Liver (tissue), 9 donors: ENCODE results near the gene ZNF592. TPM values are rescaled to one million over a fixed set of nuclear protein-coding genes. Genes with fewer than 3 reads are reported as not detected.
A peak's percentile ranks its signal among the peaks of the same experiment; 100 is the strongest.

Experiments used
- DNase-seq: peaks from one replicate; pipeline ENCODE4 v3.0.0-alpha.2; 2017; ENCODE audit warnings: low spot score
- H3K27ac ChIP-seq, 2 donors: one replicate each; pipeline ENCODE4 v1.7.0; 2013; ENCODE audit warnings: inconsistent platforms in 2 of 2, low read length in 2 of 2, control low read depth in 1 of 2, low read depth in 1 of 2, mild to moderate bottlenecking in 1 of 2
- H3K27me3 ChIP-seq, 4 donors: one replicate each; pipeline versions ENCODE4 v1.6.1 to v1.7.0; 2013; ENCODE audit warnings: low read length in 3 of 4, inconsistent platforms in 1 of 4, mild to moderate bottlenecking in 1 of 4, moderate library complexity in 1 of 4; ENCODE audit not compliant: control insufficient read depth in 4 of 4, insufficient read depth in 4 of 4
- H3K36me3 ChIP-seq, 4 donors: one replicate each; pipeline versions ENCODE4 v1.6.1 to v1.7.0; 2013; ENCODE audit warnings: low read length in 3 of 4, mild to moderate bottlenecking in 3 of 4, low read depth in 1 of 4, moderate library complexity in 1 of 4; ENCODE audit not compliant: control insufficient read depth in 4 of 4, insufficient read depth in 3 of 4
- H3K4me1 ChIP-seq, 4 donors: one replicate each; pipeline versions ENCODE4 v1.6.1 to v1.7.0; 2013; ENCODE audit warnings: low read length in 3 of 4, mild to moderate bottlenecking in 3 of 4, moderate library complexity in 1 of 4; ENCODE audit not compliant: control insufficient read depth in 4 of 4, insufficient read depth in 4 of 4
- H3K4me3 ChIP-seq, 3 donors: one replicate each; pipeline versions ENCODE4 v1.6.1 to v1.7.0; 2013; ENCODE audit warnings: low read length in 3 of 3, control low read depth in 1 of 3, low read depth in 1 of 3, mild to moderate bottlenecking in 1 of 3
- H3K9ac ChIP-seq, 2 donors: one replicate each; pipeline ENCODE4 v1.7.0; 2013; ENCODE audit warnings: low read length in 2 of 2, mild to moderate bottlenecking in 2 of 2, moderate library complexity in 2 of 2, control low read depth in 1 of 2, low read depth in 1 of 2
- H3K9me3 ChIP-seq, 4 donors: one replicate each; pipeline versions ENCODE4 v1.6.1 to v1.7.0; 2013; ENCODE audit warnings: low read length in 3 of 4; ENCODE audit not compliant: control insufficient read depth in 4 of 4
- CTCF ChIP-seq: fragments of 150-350 bp; IDR thresholded peaks from 2 replicates; pipeline ENCODE4 v1.5.1; 2017; ENCODE audit warnings: improper control_type of control experiment, low read depth, low read length; ENCODE audit not compliant: missing input control
- FOXA2 ChIP-seq: IDR thresholded peaks from 2 replicates; pipeline ENCODE4 v1.6.1; 2016; ENCODE audit warnings: antibody characterized with exemption
- HNF4A ChIP-seq, 2 donors: conservative IDR thresholded peaks; 2 replicates each; pipeline ENCODE4 v1.6.1; 2016; ENCODE audit warnings: antibody characterized with exemption in 2 of 2, mild to moderate bottlenecking in 2 of 2
- JUND ChIP-seq, 2 donors: IDR thresholded peaks; 2 replicates each; pipeline ENCODE4 v1.6.1; 2016; ENCODE audit warnings: antibody characterized with exemption in 2 of 2
- NR2F2 ChIP-seq: IDR thresholded peaks from 2 replicates; pipeline ENCODE4 v1.6.1; 2016; ENCODE audit warnings: antibody characterized with exemption
- RAD21 ChIP-seq, 2 donors: IDR thresholded peaks; 2 replicates each; pipeline ENCODE4 v1.6.1; 2016; ENCODE audit warnings: antibody characterized with exemption in 2 of 2, mild to moderate bottlenecking in 2 of 2
- TAF1 ChIP-seq: conservative IDR thresholded peaks from 2 replicates; pipeline ENCODE4 v1.6.1; 2016; ENCODE audit warnings: antibody characterized with exemption, mild to moderate bottlenecking
- YY1 ChIP-seq: IDR thresholded peaks from 2 replicates; pipeline ENCODE4 v1.6.1; 2016; ENCODE audit warnings: antibody characterized with exemption, mild to moderate bottlenecking
- WGBS: extraction: QIAGEN DNeasy Blood & Tissue Kit; methylation state at CpG from one replicate; pipeline ENCODE4 v1.1.7; 2013; 5-methylcytosine and 5-hydroxymethylcytosine counted together
- polyA plus RNA-seq, 2 donors: library from polyadenylated mRNA; stranded (reverse) in 1 of 2; unstranded in 1 of 2; fragments of 200-250 nt in 1 of 2; fragments of >200 nt in 1 of 2; fragmentation: Nextera tagmentation in 1 of 2; extraction: Ambion mirVana in 1 of 2; gene quantifications; one replicate each; pipeline versions ENCODE4 v1.2.1 to v1.2.3, GENCODE V29; 2013 to 2015
- total RNA-seq, 2 donors: library from RNA; depleted of rRNA; stranded (reverse); fragments of >200 nt; gene quantifications; one replicate each; pipeline ENCODE4 v1.2.3, GENCODE V29; 2014
- TF ChIP-seq, protein P1 (sequence below): IDR thresholded peaks from 2 replicates; pipeline ENCODE4 v1.6.1; 2016; ENCODE audit warnings: antibody characterized with exemption
- TF ChIP-seq, protein P2 (sequence below): IDR thresholded peaks from 2 replicates; pipeline ENCODE4 v1.6.1; 2016; ENCODE audit warnings: antibody characterized with exemption, mild to moderate bottlenecking
- TF ChIP-seq, protein P3 (sequence below): IDR thresholded peaks from 2 replicates; pipeline ENCODE4 v1.6.1; 2016; ENCODE audit warnings: antibody characterized with exemption
- donor health status: healthy.
- donor health status: healthy.
- donor health status: healthy.
- donor health status: healthy.
- donor health status: healthy.

Gene ZNF592
- total and polyA plus RNA-seq, 4 donors = 4.4 to 10.6 (median 7.5) TPM

DNA sequence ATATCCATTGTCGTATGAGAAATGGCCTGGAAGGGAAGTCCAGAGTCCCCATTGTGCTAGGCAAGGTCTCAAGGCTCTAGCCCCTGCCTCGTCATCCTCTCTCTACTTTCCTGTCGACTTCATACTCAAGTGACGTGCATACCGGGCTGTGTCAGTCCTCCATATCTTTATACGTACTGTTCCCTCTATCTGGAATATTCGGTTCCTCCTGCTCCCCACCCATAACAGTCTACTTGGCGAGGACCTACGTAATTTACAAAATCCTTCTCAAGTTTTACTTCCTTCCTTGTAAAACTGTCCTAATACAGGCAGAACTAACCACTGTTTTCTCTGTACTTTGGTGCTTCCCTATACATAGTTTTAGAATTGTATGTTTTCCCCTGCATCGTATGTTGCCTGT, 66.5 kb downstream of the ZNF592 start:
- no peaks in the 10 kb centered on the region for H3K36me3 ChIP-seq
- peaks cover 11 to 20% (median 15%) of the 10 kb centered on the region in 4 donors for H3K4me1 ChIP-seq
- 89% methylated on average over 10 of the region's 10 CpGs for WGBS
- no peaks in the 10 kb centered on the region for H3K9me3 ChIP-seq
- TF ChIP-seq, protein P1, sequence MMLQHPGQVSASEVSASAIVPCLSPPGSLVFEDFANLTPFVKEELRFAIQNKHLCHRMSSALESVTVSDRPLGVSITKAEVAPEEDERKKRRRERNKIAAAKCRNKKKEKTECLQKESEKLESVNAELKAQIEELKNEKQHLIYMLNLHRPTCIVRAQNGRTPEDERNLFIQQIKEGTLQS = no peak
- no peak for TF ChIP-seq JUND (IDR thresholded peaks at IDR 0.05)
- no peak for TF ChIP-seq FOXA2
- no peak for TF ChIP-seq RAD21 (IDR thresholded peaks at IDR 0.05)
- no peak for TF ChIP-seq NR2F2
- TF ChIP-seq YY1 = no peak
- no peak for TF ChIP-seq CTCF
- TF ChIP-seq, protein P2, sequence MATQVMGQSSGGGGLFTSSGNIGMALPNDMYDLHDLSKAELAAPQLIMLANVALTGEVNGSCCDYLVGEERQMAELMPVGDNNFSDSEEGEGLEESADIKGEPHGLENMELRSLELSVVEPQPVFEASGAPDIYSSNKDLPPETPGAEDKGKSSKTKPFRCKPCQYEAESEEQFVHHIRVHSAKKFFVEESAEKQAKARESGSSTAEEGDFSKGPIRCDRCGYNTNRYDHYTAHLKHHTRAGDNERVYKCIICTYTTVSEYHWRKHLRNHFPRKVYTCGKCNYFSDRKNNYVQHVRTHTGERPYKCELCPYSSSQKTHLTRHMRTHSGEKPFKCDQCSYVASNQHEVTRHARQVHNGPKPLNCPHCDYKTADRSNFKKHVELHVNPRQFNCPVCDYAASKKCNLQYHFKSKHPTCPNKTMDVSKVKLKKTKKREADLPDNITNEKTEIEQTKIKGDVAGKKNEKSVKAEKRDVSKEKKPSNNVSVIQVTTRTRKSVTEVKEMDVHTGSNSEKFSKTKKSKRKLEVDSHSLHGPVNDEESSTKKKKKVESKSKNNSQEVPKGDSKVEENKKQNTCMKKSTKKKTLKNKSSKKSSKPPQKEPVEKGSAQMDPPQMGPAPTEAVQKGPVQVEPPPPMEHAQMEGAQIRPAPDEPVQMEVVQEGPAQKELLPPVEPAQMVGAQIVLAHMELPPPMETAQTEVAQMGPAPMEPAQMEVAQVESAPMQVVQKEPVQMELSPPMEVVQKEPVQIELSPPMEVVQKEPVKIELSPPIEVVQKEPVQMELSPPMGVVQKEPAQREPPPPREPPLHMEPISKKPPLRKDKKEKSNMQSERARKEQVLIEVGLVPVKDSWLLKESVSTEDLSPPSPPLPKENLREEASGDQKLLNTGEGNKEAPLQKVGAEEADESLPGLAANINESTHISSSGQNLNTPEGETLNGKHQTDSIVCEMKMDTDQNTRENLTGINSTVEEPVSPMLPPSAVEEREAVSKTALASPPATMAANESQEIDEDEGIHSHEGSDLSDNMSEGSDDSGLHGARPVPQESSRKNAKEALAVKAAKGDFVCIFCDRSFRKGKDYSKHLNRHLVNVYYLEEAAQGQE = no peak
- TF ChIP-seq, protein P3, sequence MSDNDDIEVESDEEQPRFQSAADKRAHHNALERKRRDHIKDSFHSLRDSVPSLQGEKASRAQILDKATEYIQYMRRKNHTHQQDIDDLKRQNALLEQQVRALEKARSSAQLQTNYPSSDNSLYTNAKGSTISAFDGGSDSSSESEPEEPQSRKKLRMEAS = no peak
- no peak for TF ChIP-seq TAF1
- no peak for TF ChIP-seq HNF4A (conservative IDR thresholded peaks at IDR 0.05)
- H3K9ac ChIP-seq = no peak overlapping the region
- no peaks in the 10 kb centered on the region for H3K27me3 ChIP-seq
- no peak overlapping the region for H3K4me3 ChIP-seq
- DNase-seq = no peak
- no peak overlapping the region for H3K27ac ChIP-seq

DNA sequence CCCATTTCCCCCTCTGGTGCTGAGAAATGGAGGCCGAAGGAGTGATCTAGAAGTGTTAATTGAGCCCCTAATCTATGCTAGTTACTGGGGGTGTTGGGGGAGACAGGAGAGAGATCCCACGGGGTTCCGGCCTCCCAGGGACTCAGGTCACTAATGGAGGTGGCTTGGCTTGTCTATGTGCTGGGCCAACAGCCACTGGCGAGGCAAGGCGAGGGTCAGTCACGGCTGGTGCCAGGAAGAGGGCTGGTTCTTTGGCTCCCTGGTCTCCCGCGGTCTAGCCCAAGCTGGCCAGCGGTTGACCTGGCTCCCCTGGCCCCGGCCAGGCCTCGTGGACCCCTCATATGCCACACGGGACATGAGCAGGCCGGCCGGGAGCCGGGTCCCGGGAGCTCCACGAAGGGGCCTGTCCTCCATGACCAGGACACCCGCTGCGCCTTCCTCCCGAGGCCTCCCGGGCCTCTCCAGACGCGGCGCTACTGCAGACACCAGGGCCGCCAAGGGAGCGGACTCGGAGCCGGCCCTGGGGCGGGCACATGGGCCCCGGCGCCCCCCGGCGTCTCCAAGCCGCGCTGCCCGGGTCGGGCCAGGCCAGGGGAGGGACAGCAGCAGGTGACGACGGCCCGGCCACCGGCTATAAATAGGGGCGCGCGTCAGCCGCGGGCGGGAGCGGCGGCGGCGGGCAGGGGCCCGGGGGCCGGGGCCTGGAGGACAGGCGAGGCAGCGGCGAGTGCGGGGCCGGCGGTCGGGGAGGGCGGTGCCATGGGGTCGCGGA, 68.5 kb downstream of the ZNF592 start, which contains the start of gene ALPK3:
Gene ALPK3, plus strand, starts transcription at position 663 of the 772 bp plus-strand sequence. Its CDS starts 97 bp downstream, at position 760.
- WGBS = 17% methylated on average over 63 of the region's 63 CpGs
- H3K36me3 ChIP-seq = no peaks in the 10 kb centered on the region
- H3K27ac ChIP-seq = peak within 1 kb of the TSS; percentile 90 to 92
- TF ChIP-seq YY1 = peak; percentile 36
- no peak for TF ChIP-seq NR2F2
- TF ChIP-seq HNF4A (conservative IDR thresholded peaks at IDR 0.05) = no peak
- TF ChIP-seq RAD21 (IDR thresholded peaks at IDR 0.05) = peak; percentile 7 to 12
- no peaks in the 10 kb centered on the region for H3K9me3 ChIP-seq
- H3K9ac ChIP-seq = peak within 1 kb of the TSS; percentile 28 to 56
- H3K27me3 ChIP-seq = no peaks in the 10 kb centered on the region
- H3K4me1 ChIP-seq = peaks cover 11 to 23% (median 16%) of the 10 kb centered on the region in 4 donors
- H3K4me3 ChIP-seq = peak within 1 kb of the TSS in 2 of 3 donors; percentile 3 to 33
- peak; percentile 55 for DNase-seq
